Testis (tissue), 2 donors: ENCODE data around the gene STAT4.

Experiments
- POLR2A ChIP-seq: fragments of 450-650 bp; IDR thresholded peaks from one replicate; pipeline ENCODE4 v1.6.1; 2017; ENCODE audit warnings: antibody characterized with exemption, mild to moderate bottlenecking, moderate library complexity
- TF ChIP-seq, protein P1 (sequence below), 3 experiments: fragments of 450-650 bp in 2 of 3; fragments of 200-600 bp in 1 of 3; sonication (generic) in 1 of 3; IDR thresholded peaks; one replicate each; pipeline ENCODE4 v1.5.1; 2016 to 2019; ENCODE audit warnings: antibody characterized with exemption in 3 of 3, mild to moderate bottlenecking in 2 of 3, moderate library complexity in 1 of 3

DNA sequence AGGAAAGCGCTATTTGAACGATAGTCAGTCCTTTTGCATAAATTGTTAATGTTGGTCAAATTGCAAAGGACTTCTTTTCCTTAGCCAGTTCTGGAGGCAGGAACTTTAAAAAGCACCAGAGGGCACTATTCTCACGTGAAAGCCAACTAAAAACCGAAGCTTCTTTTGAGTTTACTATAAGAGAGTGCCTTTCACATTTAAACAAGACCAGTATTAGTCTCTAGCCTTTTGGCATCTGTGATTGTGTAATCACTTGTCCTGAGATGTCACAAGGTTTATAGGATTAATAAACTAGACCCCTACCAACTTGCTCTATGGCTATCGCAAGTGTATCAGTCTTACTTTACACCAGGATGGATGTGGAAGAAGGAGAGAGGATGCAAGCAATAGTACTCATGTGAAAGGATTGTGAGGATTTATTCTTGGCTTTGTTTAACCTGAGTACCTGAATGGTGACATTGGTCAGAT lies 14.4 kb upstream of the STAT4 start:
- TF ChIP-seq POLR2A: no peak
- TF ChIP-seq, protein P1, sequence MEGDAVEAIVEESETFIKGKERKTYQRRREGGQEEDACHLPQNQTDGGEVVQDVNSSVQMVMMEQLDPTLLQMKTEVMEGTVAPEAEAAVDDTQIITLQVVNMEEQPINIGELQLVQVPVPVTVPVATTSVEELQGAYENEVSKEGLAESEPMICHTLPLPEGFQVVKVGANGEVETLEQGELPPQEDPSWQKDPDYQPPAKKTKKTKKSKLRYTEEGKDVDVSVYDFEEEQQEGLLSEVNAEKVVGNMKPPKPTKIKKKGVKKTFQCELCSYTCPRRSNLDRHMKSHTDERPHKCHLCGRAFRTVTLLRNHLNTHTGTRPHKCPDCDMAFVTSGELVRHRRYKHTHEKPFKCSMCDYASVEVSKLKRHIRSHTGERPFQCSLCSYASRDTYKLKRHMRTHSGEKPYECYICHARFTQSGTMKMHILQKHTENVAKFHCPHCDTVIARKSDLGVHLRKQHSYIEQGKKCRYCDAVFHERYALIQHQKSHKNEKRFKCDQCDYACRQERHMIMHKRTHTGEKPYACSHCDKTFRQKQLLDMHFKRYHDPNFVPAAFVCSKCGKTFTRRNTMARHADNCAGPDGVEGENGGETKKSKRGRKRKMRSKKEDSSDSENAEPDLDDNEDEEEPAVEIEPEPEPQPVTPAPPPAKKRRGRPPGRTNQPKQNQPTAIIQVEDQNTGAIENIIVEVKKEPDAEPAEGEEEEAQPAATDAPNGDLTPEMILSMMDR (IDR thresholded peaks at IDR 0.05): peak in 1 of 3 experiments; percentile 55
